Measurements from ENCODE around the gene TMPRSS13. TPM values are rescaled to one million over a fixed set of nuclear protein-coding genes. Genes with fewer than 3 reads are reported as not detected.
A peak's percentile ranks its signal among the peaks of the same experiment; 100 is the strongest.

TMPRSS13 gene
- polyA plus RNA-seq, 3 donors: 0.17 to 2.4 (median 0.37) TPM

GRCh38 chr11:117946842-117947526 lies 17.8 kb upstream of the TMPRSS13 start:
- H3K27me3 ChIP-seq (ENCODE audit: control insufficient read depth in 2 of 2, insufficient read depth in 2 of 2, low read length in 2 of 2): no peaks in the 10 kb centered on the region
- intact Hi-C loops (cut with micrococcal nuclease): loop anchor here (2.0 to 10.0 kb wide), 6 partner anchors 105 to 522 kb away; partner anchors contain the start of gene FXYD2 (in 1 of the 2)
- Mint-ChIP-seq H3K36me3 (peaks cover 0 to 3% of the 10 kb centered on the region in 2 donors), H3K9me3 (peaks cover 0 to 3% (median 0%) of the 10 kb centered on the region in 7 donors), H3K4me3 (no peak overlapping the region), H3K4me1 (peaks cover 59% of the 10 kb centered on the region), H3K27me3 (ENCODE audit: low read depth in 3 of 3) (peaks cover 1 to 7% (median 3%) of the 10 kb centered on the region in 3 donors), H3K27ac (peak overlapping the region; percentile 1 to 70 (median 54))
- H4K20me1 ChIP-seq (ENCODE audit: insufficient read depth, low read length): no peaks in the 10 kb centered on the region
- TF ChIP-seq CTCF (IDR thresholded peaks at IDR 0.05): peak; percentile 98
- H3K4me3 ChIP-seq (replicated peaks in 1 of 3; ENCODE audit: low read depth in 2 of 3, low read length in 3 of 3): no peak overlapping the region
- H3K9ac ChIP-seq (ENCODE audit: insufficient read depth, low read length, poor library complexity, severe bottlenecking): no peak overlapping the region
- no peaks in the 10 kb centered on the region for H3K79me2 ChIP-seq (ENCODE audit: insufficient read depth, low read length)
- H3K27ac ChIP-seq (ENCODE audit: low read depth in 1 of 2, low read length in 2 of 2): no peak overlapping the region
- WGBS (ENCODE audit: insufficient coverage): 35% methylated on average over 5 of the region's 7 CpGs
- H3K9me3 ChIP-seq (replicated peaks in 1 of 2; ENCODE audit: control insufficient read depth in 1 of 2, insufficient read depth in 1 of 2, low read length in 2 of 2): no peaks in the 10 kb centered on the region
- DNase-seq: peak; percentile 81 to 96 (median 91)
- H3K36me3 ChIP-seq (replicated peaks in 1 of 2; ENCODE audit: control insufficient read depth in 1 of 2, insufficient read depth in 2 of 2, low read length in 2 of 2): no peaks in the 10 kb centered on the region
- H3K4me2 ChIP-seq (replicated peaks; ENCODE audit: extremely low read depth, low read length, poor library complexity, severe bottlenecking): no peak overlapping the region
- H2AFZ ChIP-seq (ENCODE audit: insufficient read depth, low read depth, low read length, poor library complexity, severe bottlenecking): peak overlapping the region; percentile 20
- H3K4me1 ChIP-seq (ENCODE audit: control insufficient read depth in 1 of 2, insufficient read depth in 2 of 2, low read length in 2 of 2): peaks cover 42 to 53% of the 10 kb centered on the region in 2 donors

GRCh38 chr11:117946156-117946841 lies 17.1 kb upstream of the TMPRSS13 start:
- H2AFZ ChIP-seq (ENCODE audit: insufficient read depth, low read depth, low read length, poor library complexity, severe bottlenecking): no peak overlapping the region
- H3K27me3 ChIP-seq (ENCODE audit: control insufficient read depth in 2 of 2, insufficient read depth in 2 of 2, low read length in 2 of 2): no peaks in the 10 kb centered on the region
- H3K9ac ChIP-seq (ENCODE audit: insufficient read depth, low read length, poor library complexity, severe bottlenecking): no peak overlapping the region
- Mint-ChIP-seq H3K36me3 (peaks cover 0 to 3% of the 10 kb centered on the region in 2 donors), H3K4me3 (no peak overlapping the region), H3K4me1 (peaks cover 53% of the 10 kb centered on the region), H3K9me3 (peaks cover 0 to 3% (median 0%) of the 10 kb centered on the region in 7 donors), H3K27me3 (ENCODE audit: low read depth in 3 of 3) (peaks cover 1 to 7% (median 3%) of the 10 kb centered on the region in 3 donors), H3K27ac (peak overlapping the region in 3 of 7 donors; percentile 45 to 70 (median 66))
- 60% methylated on average over 1 of the region's 5 CpGs for WGBS (ENCODE audit: insufficient coverage)
- intact Hi-C loops (cut with micrococcal nuclease): loop anchor here (2.0 to 10.0 kb wide), 6 partner anchors 106 to 521 kb away; partner anchors contain the start of gene FXYD2 (in 1 of the 2)
- H4K20me1 ChIP-seq (ENCODE audit: insufficient read depth, low read length): no peaks in the 10 kb centered on the region
- no peaks in the 10 kb centered on the region for H3K36me3 ChIP-seq (replicated peaks in 1 of 2; ENCODE audit: control insufficient read depth in 1 of 2, insufficient read depth in 2 of 2, low read length in 2 of 2)
- no peak overlapping the region for H3K27ac ChIP-seq (ENCODE audit: low read depth in 1 of 2, low read length in 2 of 2)
- DNase-seq: peak in 1 of 3 donors; percentile 54
- TF ChIP-seq CTCF (IDR thresholded peaks at IDR 0.05): no peak
- H3K4me1 ChIP-seq (ENCODE audit: control insufficient read depth in 1 of 2, insufficient read depth in 2 of 2, low read length in 2 of 2): peaks cover 35 to 46% of the 10 kb centered on the region in 2 donors
- no peaks in the 10 kb centered on the region for H3K9me3 ChIP-seq (replicated peaks in 1 of 2; ENCODE audit: control insufficient read depth in 1 of 2, insufficient read depth in 1 of 2, low read length in 2 of 2)
- H3K4me2 ChIP-seq (replicated peaks; ENCODE audit: extremely low read depth, low read length, poor library complexity, severe bottlenecking): no peak overlapping the region
- no peak overlapping the region for H3K4me3 ChIP-seq (replicated peaks in 1 of 3; ENCODE audit: low read depth in 2 of 3, low read length in 3 of 3)
- H3K79me2 ChIP-seq (ENCODE audit: insufficient read depth, low read length): no peaks in the 10 kb centered on the region
